NCI-H146 (cell line): ENCODE measurements around the gene PLEKHA7.
"Not testable (repeated sequence)": the region's sequence is repeated elsewhere in the genome, so short reads cannot be mapped to it uniquely, and the experiment has no call there.

Experiments
- DNase-seq: peaks from one replicate; lab custom pipeline; 2025; lab: John Stamatoyannopoulos, UW

The PLEKHA7 gene

GRCh38 chr11:16942911-16943310 lies 71.3 kb downstream of the PLEKHA7 start:
- DNase-seq: no peak

- DNase-seq: no peak
Measured at GRCh38 chr11:16942342-16942741, 71.9 kb downstream of the PLEKHA7 start.

- DNase-seq: no peak
Measured at GRCh38 chr11:16941935-16942334, 72.3 kb downstream of the PLEKHA7 start.

GRCh38 chr11:16938061-16938460 lies 76.2 kb downstream of the PLEKHA7 start:
- DNase-seq: no peak

GRCh38 chr11:16936643-16937042 lies 77.6 kb downstream of the PLEKHA7 start:
- DNase-seq: no peak

GRCh38 chr11:16935518-16936302 lies 78.5 kb downstream of the PLEKHA7 start:
- peak; percentile 41 for DNase-seq

GRCh38 chr11:16933756-16934603 lies 80.2 kb downstream of the PLEKHA7 start:
- no peak for DNase-seq

- no peak for DNase-seq
Measured at GRCh38 chr11:16933291-16933690, 80.9 kb downstream of the PLEKHA7 start.

- DNase-seq: no peak
Measured at GRCh38 chr11:16928044-16928443, 86.2 kb downstream of the PLEKHA7 start.

- no peak for DNase-seq
Measured at GRCh38 chr11:16926883-16927626, 87.2 kb downstream of the PLEKHA7 start.

- peak; percentile 78 for DNase-seq
Measured at GRCh38 chr11:16925561-16926065, 88.6 kb downstream of the PLEKHA7 start.

GRCh38 chr11:16924826-16925560 lies 89.2 kb downstream of the PLEKHA7 start:
- DNase-seq: peak; percentile 45

- no peak for DNase-seq
Measured at GRCh38 chr11:16924462-16924825, 89.8 kb downstream of the PLEKHA7 start.

- DNase-seq: peak; percentile 34
Measured at GRCh38 chr11:16923987-16924386, 90.2 kb downstream of the PLEKHA7 start.

- DNase-seq: no peak
Measured at GRCh38 chr11:16921668-16922067, 92.5 kb downstream of the PLEKHA7 start.

- no peak for DNase-seq
Measured at GRCh38 chr11:16921019-16921418, 93.2 kb downstream of the PLEKHA7 start.

GRCh38 chr11:16920559-16920958 lies 93.7 kb downstream of the PLEKHA7 start:
- DNase-seq: no peak

GRCh38 chr11:16918543-16919182 lies 95.6 kb downstream of the PLEKHA7 start:
- DNase-seq: not testable (repeated sequence)

- no peak for DNase-seq
Measured at GRCh38 chr11:16917941-16918340, 96.3 kb downstream of the PLEKHA7 start.

GRCh38 chr11:16912692-16913111 lies 101.5 kb downstream of the PLEKHA7 start:
- peak; percentile 38 for DNase-seq

GRCh38 chr11:16911658-16912057 lies 102.6 kb downstream of the PLEKHA7 start:
- no peak for DNase-seq
